ENCODE results near the gene PPM1N. TPM values are rescaled to one million over a fixed set of nuclear protein-coding genes. Genes with fewer than 3 reads are reported as not detected.
A peak's percentile ranks its signal among the peaks of the same experiment; 100 is the strongest.

PPM1N gene
- total and polyA plus RNA-seq, 2 of the 13 experiments (the other 11 are each of a cell fraction or from before 2014, with no cell fraction given), result 0.31 to 1.8 TPM

DNA sequence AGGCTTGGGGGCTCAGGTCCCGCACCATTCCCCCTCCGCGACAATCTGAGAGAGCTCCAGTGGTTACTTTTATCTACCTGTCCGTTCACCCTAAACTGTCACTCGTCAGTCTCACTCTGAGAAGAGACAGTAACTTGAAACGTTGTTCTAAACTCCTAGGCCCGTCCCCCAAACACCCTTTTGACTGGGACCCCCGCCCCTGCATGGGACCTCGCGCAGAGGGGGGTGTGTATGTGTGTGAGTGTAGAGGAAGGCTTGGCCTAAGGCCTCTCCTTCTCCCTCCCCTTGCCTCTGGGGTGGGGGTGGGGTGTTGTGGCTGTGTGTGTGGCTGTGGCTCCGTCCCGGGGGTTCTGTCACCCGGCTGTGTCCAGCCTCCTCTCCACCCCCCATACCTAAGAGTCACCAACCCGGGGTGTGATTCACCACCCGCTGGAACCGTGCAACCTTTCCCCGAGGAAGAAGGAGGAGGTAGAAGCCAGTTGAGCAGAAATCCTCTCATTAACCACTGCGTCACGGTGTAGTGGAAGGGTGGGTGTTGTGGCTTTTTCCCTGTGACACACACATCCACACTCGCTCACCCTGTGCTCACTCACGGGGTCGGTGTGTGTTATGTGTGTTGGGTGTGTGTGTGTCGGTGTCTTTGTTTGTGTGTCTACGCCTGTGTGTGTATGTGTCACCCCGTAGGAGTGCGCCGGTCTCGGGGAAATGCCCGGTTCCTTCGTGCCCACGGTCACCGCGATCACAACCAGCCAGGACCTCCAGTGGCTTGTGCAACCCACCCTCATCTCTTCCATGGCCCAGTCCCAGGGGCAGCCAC, 28.1 kb upstream of the PPM1N start (continued):
- no peak for TF ChIP-seq ZNF710 (CRISPR knock-in tag; IDR thresholded peaks at IDR 0.05; ENCODE audit: borderline replicate concordance)
- no peak for TF ChIP-seq FOXP4 (CRISPR knock-in tag; IDR thresholded peaks at IDR 0.05)
- no peak for TF ChIP-seq SNAI1 (CRISPR knock-in tag; IDR thresholded peaks at IDR 0.05; ENCODE audit: borderline replicate concordance)
- no peak for TF ChIP-seq BCLAF1 (IDR thresholded peaks at IDR 0.05)
- no peak for TF ChIP-seq ZNF333 (CRISPR knock-in tag; IDR thresholded peaks at IDR 0.05; ENCODE audit: borderline replicate concordance)
- TF ChIP-seq GABPB1 (CRISPR knock-in tag; IDR thresholded peaks at IDR 0.05), result no peak
- TF ChIP-seq, protein P1, sequence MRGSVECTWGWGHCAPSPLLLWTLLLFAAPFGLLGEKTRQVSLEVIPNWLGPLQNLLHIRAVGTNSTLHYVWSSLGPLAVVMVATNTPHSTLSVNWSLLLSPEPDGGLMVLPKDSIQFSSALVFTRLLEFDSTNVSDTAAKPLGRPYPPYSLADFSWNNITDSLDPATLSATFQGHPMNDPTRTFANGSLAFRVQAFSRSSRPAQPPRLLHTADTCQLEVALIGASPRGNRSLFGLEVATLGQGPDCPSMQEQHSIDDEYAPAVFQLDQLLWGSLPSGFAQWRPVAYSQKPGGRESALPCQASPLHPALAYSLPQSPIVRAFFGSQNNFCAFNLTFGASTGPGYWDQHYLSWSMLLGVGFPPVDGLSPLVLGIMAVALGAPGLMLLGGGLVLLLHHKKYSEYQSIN (CRISPR knock-in tag; IDR thresholded peaks at IDR 0.05; ENCODE audit: borderline replicate concordance), result no peak
- 0 out of 2 replicates have a peak, but pooled peaks have one; percentile 12 for TF ChIP-seq ZFX (CRISPR knock-in tag; IDR thresholded peaks at IDR 0.05; ENCODE audit: low read depth)
- TF ChIP-seq ZNF232 (CRISPR knock-in tag; IDR thresholded peaks at IDR 0.05; ENCODE audit: borderline replicate concordance), result no peak
- no peak for TF ChIP-seq SP1 (IDR thresholded peaks at IDR 0.05)
- no peak for TF ChIP-seq SP1 (CRISPR knock-in tag; IDR thresholded peaks at IDR 0.05)
- TF ChIP-seq, protein P2, sequence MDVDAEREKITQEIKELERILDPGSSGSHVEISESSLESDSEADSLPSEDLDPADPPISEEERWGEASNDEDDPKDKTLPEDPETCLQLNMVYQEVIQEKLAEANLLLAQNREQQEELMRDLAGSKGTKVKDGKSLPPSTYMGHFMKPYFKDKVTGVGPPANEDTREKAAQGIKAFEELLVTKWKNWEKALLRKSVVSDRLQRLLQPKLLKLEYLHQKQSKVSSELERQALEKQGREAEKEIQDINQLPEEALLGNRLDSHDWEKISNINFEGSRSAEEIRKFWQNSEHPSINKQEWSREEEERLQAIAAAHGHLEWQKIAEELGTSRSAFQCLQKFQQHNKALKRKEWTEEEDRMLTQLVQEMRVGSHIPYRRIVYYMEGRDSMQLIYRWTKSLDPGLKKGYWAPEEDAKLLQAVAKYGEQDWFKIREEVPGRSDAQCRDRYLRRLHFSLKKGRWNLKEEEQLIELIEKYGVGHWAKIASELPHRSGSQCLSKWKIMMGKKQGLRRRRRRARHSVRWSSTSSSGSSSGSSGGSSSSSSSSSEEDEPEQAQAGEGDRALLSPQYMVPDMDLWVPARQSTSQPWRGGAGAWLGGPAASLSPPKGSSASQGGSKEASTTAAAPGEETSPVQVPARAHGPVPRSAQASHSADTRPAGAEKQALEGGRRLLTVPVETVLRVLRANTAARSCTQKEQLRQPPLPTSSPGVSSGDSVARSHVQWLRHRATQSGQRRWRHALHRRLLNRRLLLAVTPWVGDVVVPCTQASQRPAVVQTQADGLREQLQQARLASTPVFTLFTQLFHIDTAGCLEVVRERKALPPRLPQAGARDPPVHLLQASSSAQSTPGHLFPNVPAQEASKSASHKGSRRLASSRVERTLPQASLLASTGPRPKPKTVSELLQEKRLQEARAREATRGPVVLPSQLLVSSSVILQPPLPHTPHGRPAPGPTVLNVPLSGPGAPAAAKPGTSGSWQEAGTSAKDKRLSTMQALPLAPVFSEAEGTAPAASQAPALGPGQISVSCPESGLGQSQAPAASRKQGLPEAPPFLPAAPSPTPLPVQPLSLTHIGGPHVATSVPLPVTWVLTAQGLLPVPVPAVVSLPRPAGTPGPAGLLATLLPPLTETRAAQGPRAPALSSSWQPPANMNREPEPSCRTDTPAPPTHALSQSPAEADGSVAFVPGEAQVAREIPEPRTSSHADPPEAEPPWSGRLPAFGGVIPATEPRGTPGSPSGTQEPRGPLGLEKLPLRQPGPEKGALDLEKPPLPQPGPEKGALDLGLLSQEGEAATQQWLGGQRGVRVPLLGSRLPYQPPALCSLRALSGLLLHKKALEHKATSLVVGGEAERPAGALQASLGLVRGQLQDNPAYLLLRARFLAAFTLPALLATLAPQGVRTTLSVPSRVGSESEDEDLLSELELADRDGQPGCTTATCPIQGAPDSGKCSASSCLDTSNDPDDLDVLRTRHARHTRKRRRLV (CRISPR knock-in tag; IDR thresholded peaks at IDR 0.05), result 0 out of 2 replicates have a peak, but pooled peaks have one; percentile 8
